ENCODE measurements around the gene JUND.

JUND gene

GRCh38 chr19:18271433-18271841 is 10.0 kb downstream of the JUND start:
- Histone ChIP-seq H3K4me3 (ENCODE audit: insufficient read depth, low read length, poor library complexity, severe bottlenecking) (no peak overlapping the region), H3K27me3 (ENCODE audit: low read length) (no peaks in the 10 kb centered on the region), H4K20me1 (ENCODE audit: low read depth, low read length) (no peaks in the 10 kb centered on the region), H3F3A (ENCODE audit: insufficient read depth) (0 out of 2 replicates have a peak, but pooled peaks cover 10% of the 10 kb centered on the region), H3K9me3 (ENCODE audit: insufficient read depth, low read length) (no peaks in the 10 kb centered on the region), H3K4me2 (ENCODE audit: low read depth, low read length, poor library complexity, severe bottlenecking) (no peak overlapping the region), H3K9ac (ENCODE audit: low read length) (no peak overlapping the region), H3K79me2 (ENCODE audit: insufficient read depth, low read length) (no peaks in the 10 kb centered on the region), H3K9me2 (replicated peaks; ENCODE audit: insufficient read depth, low read length) (no peaks in the 10 kb centered on the region), H2AFZ (ENCODE audit: low read depth, low read length, severe bottlenecking) (no peak overlapping the region), H3K27ac (ENCODE audit: low read depth, low read length) (no peak overlapping the region), H3K36me3 (ENCODE audit: low read length) (no peaks in the 10 kb centered on the region)
- TF ChIP-seq CTCF (IDR thresholded peaks at IDR 0.05; ENCODE audit: insufficient read depth, low read length, poor library complexity, severe bottlenecking), result no peak
- TF ChIP-seq EZH2phosphoT487 (conservative IDR thresholded peaks at IDR 0.05; ENCODE audit: low read length), result no peak

- H3K36me3 ChIP-seq (ENCODE audit: low read length), result no peaks in the 10 kb centered on the region
- no peaks in the 10 kb centered on the region for H3K9me3 ChIP-seq (ENCODE audit: insufficient read depth, low read length)
- no peaks in the 10 kb centered on the region for H3K27me3 ChIP-seq (ENCODE audit: low read length)
- H4K20me1 ChIP-seq (ENCODE audit: low read depth, low read length), result no peaks in the 10 kb centered on the region
- no peak overlapping the region for H2AFZ ChIP-seq (ENCODE audit: low read depth, low read length, severe bottlenecking)
- H3K27ac ChIP-seq (ENCODE audit: low read depth, low read length), result no peak overlapping the region
- H3K79me2 ChIP-seq (ENCODE audit: insufficient read depth, low read length), result no peaks in the 10 kb centered on the region
- H3K4me3 ChIP-seq (ENCODE audit: insufficient read depth, low read length, poor library complexity, severe bottlenecking), result no peak overlapping the region
- no peak overlapping the region for H3K4me2 ChIP-seq (ENCODE audit: low read depth, low read length, poor library complexity, severe bottlenecking)
- no peak for TF ChIP-seq EZH2phosphoT487 (conservative IDR thresholded peaks at IDR 0.05; ENCODE audit: low read length)
- no peak for TF ChIP-seq CTCF (IDR thresholded peaks at IDR 0.05; ENCODE audit: insufficient read depth, low read length, poor library complexity, severe bottlenecking)
- no peaks in the 10 kb centered on the region for H3K9me2 ChIP-seq (replicated peaks; ENCODE audit: insufficient read depth, low read length)
- H3F3A ChIP-seq (ENCODE audit: insufficient read depth), result 0 out of 2 replicates have a peak, but pooled peaks cover 10% of the 10 kb centered on the region
- H3K9ac ChIP-seq (ENCODE audit: low read length), result no peak overlapping the region
Observed at GRCh38 chr19:18270326-18270725, 11.1 kb downstream of the JUND start.

GRCh38 chr19:18269070-18269723 is 12.2 kb downstream of the JUND start:
- H3K27me3 ChIP-seq (ENCODE audit: low read length), result no peaks in the 10 kb centered on the region
- H3K27ac ChIP-seq (ENCODE audit: low read depth, low read length), result no peak overlapping the region
- H3F3A ChIP-seq (ENCODE audit: insufficient read depth), result 0 out of 2 replicates have a peak, but pooled peaks cover 10% of the 10 kb centered on the region
- H2AFZ ChIP-seq (ENCODE audit: low read depth, low read length, severe bottlenecking), result no peak overlapping the region
- no peaks in the 10 kb centered on the region for H4K20me1 ChIP-seq (ENCODE audit: low read depth, low read length)
- H3K9me2 ChIP-seq (replicated peaks; ENCODE audit: insufficient read depth, low read length), result no peaks in the 10 kb centered on the region
- no peak overlapping the region for H3K4me3 ChIP-seq (ENCODE audit: insufficient read depth, low read length, poor library complexity, severe bottlenecking)
- no peak overlapping the region for H3K4me2 ChIP-seq (ENCODE audit: low read depth, low read length, poor library complexity, severe bottlenecking)
- no peak for TF ChIP-seq EZH2phosphoT487 (conservative IDR thresholded peaks at IDR 0.05; ENCODE audit: low read length)
- TF ChIP-seq CTCF (IDR thresholded peaks at IDR 0.05; ENCODE audit: insufficient read depth, low read length, poor library complexity, severe bottlenecking), result no peak
- H3K79me2 ChIP-seq (ENCODE audit: insufficient read depth, low read length), result no peaks in the 10 kb centered on the region
- H3K9ac ChIP-seq (ENCODE audit: low read length), result no peak overlapping the region
- H3K9me3 ChIP-seq (ENCODE audit: insufficient read depth, low read length), result no peaks in the 10 kb centered on the region
- H3K36me3 ChIP-seq (ENCODE audit: low read length), result no peaks in the 10 kb centered on the region

Measured in SU-DHL-6 (cell line).